NT2/D1 (cell line): Measurements from ENCODE around the gene COA1.

Source experiments
- YY1 ChIP-seq: IDR thresholded peaks from 2 replicates; pipeline ENCODE4 v1.6.1; 2011; ENCODE audit not compliant: insufficient read length, insufficient read depth
- ZNF274 ChIP-seq: IDR thresholded peaks from 2 replicates; pipeline ENCODE4 v1.6.1; 2011; ENCODE audit warnings: mild to moderate bottlenecking, low read depth, low read length

DNA sequence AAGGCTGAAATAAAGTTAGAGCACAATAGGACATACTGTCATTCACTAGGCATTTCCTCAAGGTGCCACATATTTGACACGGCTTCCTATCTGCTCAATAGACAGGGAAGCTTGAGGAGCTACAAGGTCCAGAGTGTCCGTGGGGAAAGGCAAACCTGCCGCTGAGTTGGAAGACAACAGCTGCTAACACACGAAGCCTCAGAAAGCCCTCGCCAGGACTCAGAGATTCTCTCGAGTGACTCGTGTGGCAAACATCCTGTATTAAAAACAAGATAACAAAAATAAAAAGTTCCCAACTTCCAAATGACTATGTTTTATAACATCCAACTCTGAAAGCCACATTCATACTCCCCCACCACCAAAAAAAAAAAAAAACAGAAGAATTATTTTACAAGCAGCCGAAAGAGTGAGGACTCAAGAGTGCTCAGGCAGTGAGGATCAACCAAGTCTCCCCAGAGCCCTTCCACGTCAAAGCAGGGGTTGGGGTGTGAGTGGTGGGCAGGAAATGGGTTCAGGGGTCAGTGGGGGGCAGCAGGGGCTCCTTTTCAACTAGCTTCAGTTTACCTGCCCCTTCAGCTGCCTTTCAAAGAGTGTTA is 78.8 kb downstream of the COA1 start:
- TF ChIP-seq YY1 (no peak), ZNF274 (no peak)
